PC-3 (cell line): ENCODE results near the gene RNASE13.

ENCODE experiments used
- EZH2 ChIP-seq: fragments of 300-600 bp; sonication (generic); IDR thresholded peaks from one replicate; pipeline ENCODE4 v1.6.1; 2017; ENCODE audit warnings: antibody characterized with exemption, mild to moderate bottlenecking, low read length; ENCODE audit not compliant: unreplicated experiment
- EZH2phosphoT487 ChIP-seq: fragments of 300-600 bp; sonication (generic); IDR thresholded peaks from 2 replicates; pipeline ENCODE4 v1.6.1; 2018; ENCODE audit warnings: mild to moderate bottlenecking, antibody characterized with exemption, low read length, borderline replicate concordance
- TF ChIP-seq, protein P1 (sequence below): fragments of 300-600 bp; sonication (generic); conservative IDR thresholded peaks from 2 replicates; pipeline ENCODE4 v1.5.1; 2017; ENCODE audit warnings: antibody characterized with exemption, low read depth, mild to moderate bottlenecking, low read length

DNA sequence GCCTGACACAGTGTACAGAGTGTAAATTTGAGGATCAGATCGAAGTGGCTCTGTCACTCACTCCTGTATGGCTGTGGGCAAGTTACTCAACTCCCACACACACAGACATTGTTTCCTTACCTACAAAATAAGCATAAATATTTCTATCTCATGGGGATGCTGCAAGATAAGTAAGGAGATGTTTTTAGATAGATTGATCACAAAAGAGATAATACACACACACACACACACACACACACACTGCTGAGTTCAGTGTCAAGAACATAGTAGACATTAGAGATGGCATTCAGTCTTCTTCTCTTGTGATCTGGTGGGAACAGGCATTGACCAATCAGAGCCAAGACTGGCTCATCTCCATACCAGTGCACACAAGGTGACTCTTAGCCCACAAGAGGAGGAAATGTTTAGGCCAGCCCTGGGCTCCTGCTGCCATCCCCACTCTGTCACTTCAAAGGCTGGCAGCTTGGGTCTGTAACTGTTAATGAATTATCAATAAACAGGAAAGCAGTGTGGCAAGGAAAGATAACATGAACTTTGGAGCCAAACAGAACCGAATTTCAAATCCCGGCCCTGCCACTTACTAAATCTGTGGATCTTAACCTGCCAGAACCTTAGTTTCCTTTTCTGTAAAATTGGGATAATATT lies 19.6 kb upstream of the RNASE13 start:
- TF ChIP-seq, protein P1, sequence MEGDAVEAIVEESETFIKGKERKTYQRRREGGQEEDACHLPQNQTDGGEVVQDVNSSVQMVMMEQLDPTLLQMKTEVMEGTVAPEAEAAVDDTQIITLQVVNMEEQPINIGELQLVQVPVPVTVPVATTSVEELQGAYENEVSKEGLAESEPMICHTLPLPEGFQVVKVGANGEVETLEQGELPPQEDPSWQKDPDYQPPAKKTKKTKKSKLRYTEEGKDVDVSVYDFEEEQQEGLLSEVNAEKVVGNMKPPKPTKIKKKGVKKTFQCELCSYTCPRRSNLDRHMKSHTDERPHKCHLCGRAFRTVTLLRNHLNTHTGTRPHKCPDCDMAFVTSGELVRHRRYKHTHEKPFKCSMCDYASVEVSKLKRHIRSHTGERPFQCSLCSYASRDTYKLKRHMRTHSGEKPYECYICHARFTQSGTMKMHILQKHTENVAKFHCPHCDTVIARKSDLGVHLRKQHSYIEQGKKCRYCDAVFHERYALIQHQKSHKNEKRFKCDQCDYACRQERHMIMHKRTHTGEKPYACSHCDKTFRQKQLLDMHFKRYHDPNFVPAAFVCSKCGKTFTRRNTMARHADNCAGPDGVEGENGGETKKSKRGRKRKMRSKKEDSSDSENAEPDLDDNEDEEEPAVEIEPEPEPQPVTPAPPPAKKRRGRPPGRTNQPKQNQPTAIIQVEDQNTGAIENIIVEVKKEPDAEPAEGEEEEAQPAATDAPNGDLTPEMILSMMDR = no peak
- TF ChIP-seq EZH2 (no peak), EZH2phosphoT487 (no peak)
